Measurements from ENCODE around the gene PADI3.
A peak's percentile ranks its signal among the peaks of the same experiment; 100 is the strongest.

The PADI3 gene

GRCh38 chr1:17232759-17233661 lies 15.9 kb upstream of the PADI3 start:
- H3K4me3 ChIP-seq (ENCODE audit: low read length): no peak overlapping the region
- DNase-seq (ENCODE audit: low read depth): peak; percentile 85
- no peak for TF ChIP-seq CTCF (conservative IDR thresholded peaks at IDR 0.05; ENCODE audit: low read length)

- DNase-seq (ENCODE audit: low read depth): peak; percentile 92
- no peak overlapping the region for H3K4me3 ChIP-seq (ENCODE audit: low read length)
- TF ChIP-seq CTCF (conservative IDR thresholded peaks at IDR 0.05; ENCODE audit: low read length): no peak
Measured at GRCh38 chr1:17233675-17234320, 15.1 kb upstream of the PADI3 start.

GRCh38 chr1:17234405-17234804 lies 14.5 kb upstream of the PADI3 start:
- H3K4me3 ChIP-seq (ENCODE audit: low read length): no peak overlapping the region
- DNase-seq (ENCODE audit: low read depth): no peak
- TF ChIP-seq CTCF (conservative IDR thresholded peaks at IDR 0.05; ENCODE audit: low read length): no peak

- DNase-seq (ENCODE audit: low read depth): no peak
- no peak for TF ChIP-seq CTCF (conservative IDR thresholded peaks at IDR 0.05; ENCODE audit: low read length)
- no peak overlapping the region for H3K4me3 ChIP-seq (ENCODE audit: low read length)
Measured at GRCh38 chr1:17235135-17235885, 13.6 kb upstream of the PADI3 start.

- TF ChIP-seq CTCF (conservative IDR thresholded peaks at IDR 0.05; ENCODE audit: low read length): peak; percentile 74
- peak; percentile 76 for DNase-seq (ENCODE audit: low read depth)
- H3K4me3 ChIP-seq (ENCODE audit: low read length): no peak overlapping the region
Measured at GRCh38 chr1:17236779-17237560, 11.9 kb upstream of the PADI3 start.

GRCh38 chr1:17237561-17237903 lies 11.4 kb upstream of the PADI3 start:
- no peak for DNase-seq (ENCODE audit: low read depth)
- TF ChIP-seq CTCF (conservative IDR thresholded peaks at IDR 0.05; ENCODE audit: low read length): no peak
- no peak overlapping the region for H3K4me3 ChIP-seq (ENCODE audit: low read length)
